ENCODE data around the gene PLCL1.

Gene PLCL1

GRCh38 chr2:197879812-197880408 is 75.5 kb downstream of the PLCL1 start:
- in situ Hi-C loops (cut with MboI; ENCODE audit: low sequenced_read_pairs) = no loop called here

DNA sequence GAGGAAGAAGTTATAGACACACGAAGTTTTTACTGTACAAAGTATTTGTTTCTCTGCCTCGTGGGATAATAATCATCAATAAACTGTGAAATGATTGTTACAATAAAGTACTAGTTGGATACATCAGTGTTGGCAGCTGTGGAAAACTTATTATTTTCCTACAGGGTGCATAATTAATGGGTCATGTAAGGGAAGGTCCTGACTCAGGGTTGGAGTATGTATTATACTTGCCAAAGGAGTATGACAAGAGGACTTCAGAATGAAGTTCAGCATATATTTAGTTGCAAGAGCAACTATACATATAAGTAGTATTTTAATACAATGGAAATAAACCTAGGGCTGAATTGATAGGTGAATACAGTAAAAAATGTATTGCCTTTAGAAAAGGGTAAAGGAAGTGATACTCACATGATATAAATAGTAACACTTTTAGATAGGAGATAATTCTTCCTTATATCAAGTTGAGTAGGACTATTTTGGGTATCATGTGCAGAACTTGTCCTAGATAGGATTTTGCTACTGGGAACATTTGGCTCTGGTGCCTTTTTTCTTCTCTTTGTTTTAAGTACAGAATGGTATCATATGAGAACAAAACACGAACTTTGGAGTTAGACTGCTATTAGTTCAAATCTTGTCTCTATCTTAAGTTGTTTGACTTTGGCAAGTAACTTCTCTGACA is 79.1 kb downstream of the PLCL1 start:
- in situ Hi-C loops (cut with MboI; ENCODE audit: low sequenced_read_pairs) = no loop called here

- in situ Hi-C loops (cut with MboI; ENCODE audit: low sequenced_read_pairs) = no loop called here
Observed at GRCh38 chr2:197884252-197884651, 79.9 kb downstream of the PLCL1 start.

DNA sequence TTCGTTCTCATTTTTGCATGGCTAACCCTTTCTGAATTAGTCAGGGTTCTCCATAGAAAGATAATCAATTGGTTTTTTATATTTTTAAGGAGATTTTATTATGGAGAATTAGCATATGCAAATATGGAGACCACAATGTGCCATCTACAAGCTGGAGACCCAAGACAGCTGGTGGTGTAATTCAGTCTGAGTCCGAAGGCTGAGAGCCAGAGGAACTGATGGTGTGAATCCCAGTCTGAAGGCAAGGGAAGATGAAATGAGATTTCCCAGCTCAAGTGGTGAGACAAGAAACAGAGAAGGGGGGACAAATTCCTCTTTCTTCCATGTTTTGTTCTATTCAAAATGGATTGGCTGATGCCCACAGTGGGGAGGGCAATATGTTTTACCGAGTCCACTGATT is 80.7 kb downstream of the PLCL1 start:
- in situ Hi-C loops (cut with MboI; ENCODE audit: low sequenced_read_pairs) = no loop called here

DNA sequence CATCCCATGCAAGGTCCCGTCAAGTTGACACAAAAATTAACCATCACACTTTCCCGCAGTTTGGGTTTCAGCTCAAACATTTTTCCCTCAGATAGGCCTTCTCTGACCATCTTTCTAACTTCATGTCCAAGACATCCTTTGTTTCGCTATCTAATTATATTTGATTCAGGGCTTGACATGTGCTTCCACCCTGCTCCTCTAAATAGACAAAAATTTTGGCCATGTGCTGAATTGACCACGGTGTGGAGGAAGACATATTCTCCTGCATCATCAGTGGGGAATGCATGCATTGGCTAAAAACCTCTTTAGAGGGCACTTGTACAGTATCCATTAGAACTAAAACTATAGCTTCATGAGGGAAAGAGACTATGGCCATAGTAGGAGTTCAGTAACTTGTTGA is 81.2 kb downstream of the PLCL1 start:
- in situ Hi-C loops (cut with MboI; ENCODE audit: low sequenced_read_pairs) = no loop called here

DNA sequence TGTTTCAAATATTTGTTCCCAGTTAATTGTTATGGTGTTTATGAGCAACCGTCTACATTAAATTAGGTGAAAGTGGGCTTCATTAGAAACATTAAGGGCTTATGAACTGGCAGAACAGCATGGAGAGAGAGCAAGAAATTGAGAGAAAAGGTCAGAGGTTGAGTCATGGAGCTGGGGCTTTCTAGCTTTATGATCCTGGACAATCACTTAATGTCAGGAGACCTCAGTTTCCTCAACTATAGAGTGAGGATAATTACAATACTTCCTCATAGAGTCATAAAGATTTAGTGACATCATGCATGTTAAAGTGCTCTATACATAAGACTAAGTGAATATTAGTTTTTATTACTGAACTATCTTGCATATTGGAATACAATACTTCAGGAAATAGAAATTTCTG is 83.9 kb downstream of the PLCL1 start:
- in situ Hi-C loops (cut with MboI; ENCODE audit: low sequenced_read_pairs) = no loop called here

- in situ Hi-C loops (cut with MboI; ENCODE audit: low sequenced_read_pairs) = no loop called here
Observed at GRCh38 chr2:197889041-197889440, 84.6 kb downstream of the PLCL1 start.

GRCh38 chr2:197890168-197890567 is 85.8 kb downstream of the PLCL1 start:
- in situ Hi-C loops (cut with MboI; ENCODE audit: low sequenced_read_pairs) = no loop called here

DNA sequence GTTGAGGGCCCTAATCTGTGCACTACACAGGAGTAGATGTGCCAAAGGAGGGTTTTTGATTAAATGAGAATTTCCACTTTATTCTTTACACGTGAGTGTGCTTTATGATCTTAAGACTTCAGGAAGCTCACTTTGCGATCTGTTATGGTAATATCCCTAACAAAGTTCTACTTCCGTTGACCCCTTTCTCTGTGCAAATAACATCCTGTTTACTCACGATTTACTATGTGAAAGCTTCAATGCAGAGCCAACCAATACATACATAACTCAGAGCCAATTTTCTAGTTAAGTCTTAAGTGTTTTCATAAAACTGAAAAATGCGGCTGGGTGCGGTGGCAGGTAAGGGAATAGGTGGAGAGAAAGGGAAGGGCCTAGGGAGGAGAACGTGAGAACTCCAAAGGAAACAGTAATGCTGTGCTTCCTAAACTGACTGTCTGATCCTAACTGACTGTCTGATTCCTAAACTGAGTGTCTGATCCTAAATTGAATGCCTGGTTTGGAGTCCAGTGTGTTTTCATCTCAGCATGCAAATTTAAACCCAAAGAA is 87.6 kb downstream of the PLCL1 start:
- in situ Hi-C loops (cut with MboI; ENCODE audit: low sequenced_read_pairs) = no loop called here

DNA sequence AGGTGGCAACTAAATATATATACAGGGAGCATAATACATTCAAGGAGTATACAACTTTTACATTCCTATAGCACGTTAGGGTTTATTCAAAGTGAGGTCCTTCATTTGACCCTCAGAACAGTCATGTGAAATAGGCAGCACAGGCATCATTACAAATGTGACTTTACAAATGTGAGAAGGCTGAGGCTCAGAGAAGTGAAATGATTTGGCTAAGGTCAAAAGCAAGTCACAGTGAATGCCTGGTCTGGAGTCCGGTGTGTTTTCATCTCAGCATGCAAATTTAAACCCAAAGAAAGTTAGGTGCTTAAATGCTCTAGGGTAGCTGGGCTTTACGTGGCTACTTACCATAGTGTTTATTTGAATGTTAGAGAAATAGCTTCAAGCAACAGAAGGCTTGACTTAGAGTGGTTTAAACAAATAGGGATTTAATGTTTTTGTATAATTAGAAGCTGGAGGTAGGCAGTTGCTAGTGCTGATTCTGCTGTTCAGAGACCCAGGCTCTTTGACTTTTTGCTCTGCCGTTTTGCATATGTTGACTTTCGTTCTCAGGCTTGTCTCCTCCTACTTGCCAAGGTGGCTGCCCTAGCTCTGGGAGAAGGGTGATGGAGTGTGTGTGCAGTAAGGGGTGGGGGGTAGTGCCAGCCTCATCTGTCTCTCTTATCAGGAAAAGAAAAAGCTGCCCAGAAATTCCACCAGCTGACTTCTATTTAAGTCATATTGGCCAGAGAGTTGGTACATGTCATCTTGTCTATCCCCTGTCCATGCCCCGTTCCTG is 89.2 kb downstream of the PLCL1 start:
- in situ Hi-C loops (cut with MboI; ENCODE audit: low sequenced_read_pairs) = no loop called here

DNA sequence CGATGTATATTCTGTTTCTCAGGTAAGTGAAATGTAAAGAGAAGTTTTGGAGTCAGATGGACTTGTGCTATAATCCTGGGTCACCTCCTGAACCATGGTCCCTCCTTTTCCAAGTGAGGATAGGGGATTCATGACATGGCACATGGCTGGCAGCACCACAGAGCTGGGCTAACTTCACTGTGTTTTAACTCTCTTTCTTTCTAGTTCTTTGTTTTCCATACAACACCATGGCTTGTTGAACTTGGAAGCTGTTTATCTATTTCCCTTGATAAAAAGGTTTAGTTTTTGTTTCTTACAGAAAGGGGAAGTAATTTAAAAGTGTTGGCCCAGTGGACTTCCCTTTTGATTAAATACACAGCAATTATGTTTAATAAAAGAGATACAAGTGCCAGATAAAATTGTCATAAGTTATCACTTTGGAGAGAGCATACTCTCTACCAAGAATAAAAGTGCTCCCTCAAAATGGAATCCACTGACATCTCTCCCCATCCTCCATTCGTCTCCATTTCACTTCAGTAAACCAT is 90.4 kb downstream of the PLCL1 start:
- in situ Hi-C loops (cut with MboI; ENCODE audit: low sequenced_read_pairs) = no loop called here

- in situ Hi-C loops (cut with MboI; ENCODE audit: low sequenced_read_pairs) = no loop called here
Observed at GRCh38 chr2:197897960-197898678, 93.7 kb downstream of the PLCL1 start.

- in situ Hi-C loops (cut with MboI; ENCODE audit: low sequenced_read_pairs) = no loop called here
Observed at GRCh38 chr2:197904446-197904845, 100.1 kb downstream of the PLCL1 start.

DNA sequence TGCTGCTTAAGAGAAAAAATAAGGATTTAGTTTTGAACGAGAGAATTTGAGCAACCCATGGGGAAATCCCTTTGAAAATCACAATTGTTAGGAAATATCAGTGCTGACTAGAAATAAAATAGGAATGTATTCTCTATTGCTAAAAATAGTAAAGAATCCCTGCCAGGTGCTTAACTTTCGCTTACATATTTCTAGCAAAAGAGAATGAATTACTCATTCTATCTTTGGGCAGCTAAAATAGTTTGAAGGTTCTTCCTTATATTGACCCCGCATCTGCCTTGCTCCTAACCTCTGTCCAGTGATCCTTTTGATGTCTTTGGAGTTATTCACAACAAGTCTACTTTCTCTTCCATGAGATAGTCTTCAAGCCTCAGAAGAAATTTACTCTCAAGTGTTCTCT is 103.8 kb downstream of the PLCL1 start:
- in situ Hi-C loops (cut with MboI; ENCODE audit: low sequenced_read_pairs) = no loop called here

- in situ Hi-C loops (cut with MboI; ENCODE audit: low sequenced_read_pairs) = no loop called here
Observed at GRCh38 chr2:197908990-197909776, 104.8 kb downstream of the PLCL1 start.

- in situ Hi-C loops (cut with MboI; ENCODE audit: low sequenced_read_pairs) = no loop called here
Observed at GRCh38 chr2:197911667-197912066, 107.3 kb downstream of the PLCL1 start.

DNA sequence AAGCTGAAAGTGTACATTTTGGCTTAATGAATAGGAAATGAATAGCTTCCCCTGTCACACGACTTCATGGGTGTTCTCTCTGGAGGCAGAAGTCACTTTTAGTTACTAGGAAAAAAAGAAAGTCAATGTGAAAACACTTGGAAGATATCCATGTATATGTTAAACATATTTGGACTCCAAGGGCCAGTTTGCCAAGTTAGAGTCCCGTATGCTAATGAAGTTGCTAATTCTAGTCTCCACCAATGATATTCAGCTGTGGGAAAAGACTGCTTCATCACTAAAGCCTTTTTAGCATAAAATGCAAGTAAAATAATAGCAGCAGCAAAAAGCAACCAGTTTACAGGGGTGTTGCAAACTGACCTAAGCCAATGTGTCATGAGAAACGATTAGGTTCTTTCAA is 108.7 kb downstream of the PLCL1 start:
- in situ Hi-C loops (cut with MboI; ENCODE audit: low sequenced_read_pairs) = no loop called here

GRCh38 chr2:197914778-197915177 is 110.4 kb downstream of the PLCL1 start:
- in situ Hi-C loops (cut with MboI; ENCODE audit: low sequenced_read_pairs) = no loop called here

DNA sequence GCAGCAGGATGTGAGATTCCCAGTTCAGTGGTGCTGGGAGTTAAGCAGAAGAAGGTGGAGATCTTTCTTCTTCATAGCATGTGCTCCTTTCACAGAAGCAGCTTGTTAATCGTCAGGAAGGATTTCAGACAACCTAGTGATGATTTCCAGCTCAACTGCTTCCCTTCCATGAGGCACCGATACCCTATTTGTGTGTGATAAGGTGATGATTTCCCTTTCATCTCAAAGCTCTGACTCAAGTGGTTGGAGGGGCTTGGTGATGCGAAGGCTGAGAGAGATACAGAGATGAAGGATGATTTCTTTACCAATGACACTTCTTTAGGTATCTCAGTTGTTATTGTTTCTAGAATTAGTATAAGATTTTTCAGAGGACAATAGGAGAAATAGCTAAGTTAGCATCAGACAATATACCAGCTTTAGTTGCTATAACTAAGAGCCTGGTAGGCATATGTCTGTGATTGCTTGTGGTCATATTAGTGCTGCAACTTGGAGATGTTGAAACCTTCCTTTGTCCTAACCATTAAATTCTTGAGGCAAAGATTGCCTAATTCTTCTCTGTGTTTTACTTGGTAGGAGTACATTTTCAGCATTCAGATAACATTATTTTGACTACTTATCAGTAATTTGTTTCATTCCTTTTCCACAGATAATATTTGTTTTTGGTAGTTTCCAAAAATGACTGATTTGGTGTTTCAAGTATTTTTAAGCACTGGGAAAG is 111.3 kb downstream of the PLCL1 start:
- in situ Hi-C loops (cut with MboI; ENCODE audit: low sequenced_read_pairs) = no loop called here

DNA sequence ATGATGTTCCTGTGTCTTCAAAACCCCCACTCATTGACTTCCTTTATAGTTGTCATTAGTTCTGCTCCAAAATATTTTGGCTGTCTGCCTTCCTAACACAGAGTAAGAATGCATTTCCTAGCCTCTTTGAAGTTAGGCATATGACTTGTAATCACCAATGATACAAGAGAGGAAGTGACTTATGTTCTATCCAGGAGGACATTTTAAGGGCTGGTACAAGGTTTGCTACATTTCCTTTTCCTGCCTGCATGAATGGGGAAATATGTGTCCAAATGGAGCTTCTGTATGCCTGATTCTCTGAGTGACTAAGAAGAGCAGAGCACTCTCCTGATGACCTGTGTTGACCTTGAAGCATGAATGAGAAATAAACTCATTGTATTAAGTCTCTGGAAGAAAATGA is 115.1 kb downstream of the PLCL1 start:
- in situ Hi-C loops (cut with MboI; ENCODE audit: low sequenced_read_pairs) = no loop called here
